ENCODE results near the gene DNASE1L1.
"Not testable (repeated sequence)": the region's sequence is repeated elsewhere in the genome, so short reads cannot be mapped to it uniquely, and the experiment has no call there.

DNASE1L1 gene

DNA sequence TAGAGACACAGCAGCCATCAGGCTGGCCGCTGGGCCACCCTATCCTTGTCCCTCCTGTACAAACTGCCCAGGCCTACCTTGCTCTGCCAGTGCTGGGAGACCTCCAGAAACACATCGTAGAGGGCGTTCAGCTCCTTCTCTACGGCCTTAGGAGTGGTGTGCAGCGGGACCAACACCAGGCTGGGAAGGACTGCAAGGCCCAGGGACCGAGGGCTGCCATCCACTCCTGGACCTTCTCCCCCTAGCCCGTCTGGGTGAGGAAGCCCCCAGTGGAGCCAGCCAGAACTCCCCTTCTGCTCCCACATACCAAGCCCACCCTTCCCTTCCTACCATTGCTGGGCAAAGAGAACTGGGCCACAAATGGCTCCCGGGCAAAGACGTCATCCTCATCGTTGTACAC lies 5.9 kb downstream of the DNASE1L1 start:
- no peak for DNase-seq

- no peak for DNase-seq
Measured at GRCh38 chrX:154402622-154403127, 6.4 kb downstream of the DNASE1L1 start.

- no peak for DNase-seq
Measured at GRCh38 chrX:154401918-154402621, 7.0 kb downstream of the DNASE1L1 start.

DNA sequence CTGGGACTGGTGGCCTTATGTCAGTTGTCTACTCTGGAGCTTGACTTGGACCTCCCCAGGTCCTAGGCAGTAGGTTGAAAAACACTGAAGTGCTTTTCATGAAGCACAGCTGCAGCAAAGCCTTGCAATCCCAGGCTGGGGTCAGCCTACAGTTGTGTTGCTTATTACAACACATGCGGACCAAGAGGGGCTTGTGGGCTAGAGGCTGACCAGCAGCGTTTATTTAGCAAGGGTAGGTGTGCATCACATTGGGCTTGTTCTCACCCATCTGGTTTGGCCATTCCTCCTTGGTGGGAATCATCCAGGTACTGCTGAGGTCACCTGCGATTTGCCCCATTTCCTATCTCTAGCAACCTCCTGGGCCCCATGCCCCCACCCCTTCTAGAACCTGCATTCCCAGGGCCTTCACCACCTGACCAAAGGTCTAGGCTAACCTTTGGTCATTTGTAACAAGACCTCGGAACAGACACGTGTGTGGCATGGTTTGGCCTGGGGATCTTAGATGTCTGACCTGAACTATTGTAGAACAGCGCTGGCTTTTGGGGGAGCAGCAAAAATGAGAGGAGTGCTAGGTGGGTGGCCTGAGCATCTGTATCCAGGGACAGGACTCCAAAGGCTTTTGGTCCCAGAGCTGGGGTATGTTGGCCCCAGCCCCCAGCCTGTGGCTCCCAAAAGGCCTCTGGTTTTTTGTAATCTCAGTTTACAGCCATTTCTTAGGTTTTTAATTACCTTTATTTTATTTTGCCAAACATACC lies 7.8 kb downstream of the DNASE1L1 start:
- no peak for DNase-seq

- DNase-seq, result not testable (repeated sequence)
Measured at GRCh38 chrX:154400369-154400817, 8.7 kb downstream of the DNASE1L1 start.

- no peak for DNase-seq
Measured at GRCh38 chrX:154399527-154400368, 9.3 kb downstream of the DNASE1L1 start.

- DNase-seq, result peak; percentile 79
Measured at GRCh38 chrX:154398668-154399526, 10.2 kb downstream of the DNASE1L1 start.

GRCh38 chrX:154397888-154398667 lies 11.0 kb downstream of the DNASE1L1 start, which contains the start of gene RPL10:
RPL10 (plus strand) TSS chrX:154398377; CDS start chrX:154398520, 143 bp downstream.
- DNase-seq, result peak; percentile 81 to 87

DNA sequence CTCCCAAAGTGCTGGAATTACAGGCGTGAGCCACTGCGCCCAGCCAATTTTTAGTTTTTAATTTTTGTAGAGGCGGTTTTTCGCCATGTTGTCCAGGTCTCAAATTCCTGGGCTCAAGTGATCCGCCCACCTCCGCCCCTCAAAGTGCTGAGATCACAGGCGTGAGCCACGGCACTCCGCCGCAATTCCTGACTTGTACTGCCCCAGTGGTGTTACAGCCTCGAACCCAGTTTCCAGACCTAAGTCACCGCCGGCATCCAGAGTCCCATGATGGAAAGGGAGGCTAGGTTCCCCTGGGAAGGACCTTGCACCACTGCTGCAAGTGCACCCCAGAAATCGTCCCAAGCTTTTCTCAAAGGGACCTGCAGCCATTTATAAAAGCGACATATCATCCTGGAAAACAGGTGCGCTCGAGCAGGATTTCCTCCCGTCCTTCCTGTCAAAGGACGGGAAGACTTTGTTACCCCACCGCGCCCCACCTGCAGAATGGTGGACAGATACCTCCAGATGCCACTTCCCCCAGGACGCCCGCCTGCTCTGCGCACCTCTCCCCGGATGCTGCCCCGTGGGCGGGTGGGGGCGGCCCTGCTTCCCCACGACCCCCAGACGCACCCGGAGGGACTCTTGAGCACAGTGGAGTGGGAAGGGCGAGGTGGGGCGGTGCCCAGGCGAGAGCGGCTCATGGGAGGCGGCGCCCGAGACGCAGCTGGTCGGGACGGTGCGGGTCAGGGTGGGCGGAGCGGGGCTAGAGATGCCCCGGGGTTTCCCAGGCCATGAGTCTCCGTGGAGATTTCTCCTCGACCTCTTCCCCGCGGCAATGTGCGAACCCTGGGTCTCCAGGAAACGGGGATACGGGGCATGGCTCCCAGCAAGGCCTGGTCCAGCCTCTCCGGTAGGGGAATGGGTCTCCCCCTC lies 11.8 kb downstream of the DNASE1L1 start:
- DNase-seq, result peak; percentile 50 to 66

GRCh38 chrX:154396363-154396762 lies 12.7 kb downstream of the DNASE1L1 start:
- not testable (repeated sequence) for DNase-seq

DNA sequence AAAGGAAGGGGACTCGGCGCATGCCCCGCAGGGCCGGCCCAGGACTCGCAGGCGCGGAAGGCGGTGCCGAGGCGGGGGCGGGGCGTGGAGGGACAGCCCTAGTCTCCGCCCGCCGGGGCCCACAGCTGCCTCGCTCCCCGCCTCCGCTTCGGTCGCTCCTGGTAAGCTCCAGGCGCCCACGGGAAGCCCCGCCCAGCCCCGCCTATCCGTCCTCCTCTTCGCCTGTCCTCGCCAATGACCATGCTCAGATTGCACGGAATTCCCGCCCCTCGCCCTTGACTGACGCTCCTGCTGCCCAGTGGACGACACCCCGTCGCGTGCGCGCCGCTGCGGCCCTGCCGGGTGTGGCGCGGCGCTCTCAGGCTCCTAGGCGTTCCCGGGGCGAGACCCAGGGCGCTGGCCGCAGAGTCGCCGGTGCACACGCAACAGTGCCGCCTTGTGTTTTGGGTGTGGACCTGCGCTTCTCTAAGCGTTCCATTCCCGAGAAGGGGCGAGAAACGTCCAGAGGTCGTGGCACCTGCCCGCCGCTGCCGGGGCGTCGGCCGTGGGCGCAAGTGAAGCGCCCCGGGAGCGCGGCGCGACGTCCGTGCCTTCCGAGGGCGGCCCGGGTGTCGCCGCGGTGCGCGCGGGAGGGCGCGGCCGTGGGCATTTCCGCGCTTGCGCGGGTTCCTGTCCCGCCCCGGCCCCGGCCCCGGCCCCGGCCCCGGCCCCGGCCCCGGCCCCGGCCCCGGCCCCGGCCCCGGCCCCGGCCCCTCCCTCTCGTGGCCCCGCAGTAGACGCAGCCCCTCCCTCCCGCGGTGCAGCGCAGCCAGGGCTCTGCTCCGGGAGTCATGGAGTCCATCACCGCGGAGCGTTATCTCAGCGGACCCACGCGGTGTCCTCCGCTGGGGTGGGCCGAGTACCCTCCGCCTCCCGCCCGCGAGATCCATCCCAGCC lies 19.0 kb downstream of the DNASE1L1 start:
- DNase-seq, result peak in 1 of 2 donors; percentile 29

- not testable (repeated sequence) for DNase-seq
Measured at GRCh38 chrX:154388649-154389048, 20.4 kb downstream of the DNASE1L1 start.

DNA sequence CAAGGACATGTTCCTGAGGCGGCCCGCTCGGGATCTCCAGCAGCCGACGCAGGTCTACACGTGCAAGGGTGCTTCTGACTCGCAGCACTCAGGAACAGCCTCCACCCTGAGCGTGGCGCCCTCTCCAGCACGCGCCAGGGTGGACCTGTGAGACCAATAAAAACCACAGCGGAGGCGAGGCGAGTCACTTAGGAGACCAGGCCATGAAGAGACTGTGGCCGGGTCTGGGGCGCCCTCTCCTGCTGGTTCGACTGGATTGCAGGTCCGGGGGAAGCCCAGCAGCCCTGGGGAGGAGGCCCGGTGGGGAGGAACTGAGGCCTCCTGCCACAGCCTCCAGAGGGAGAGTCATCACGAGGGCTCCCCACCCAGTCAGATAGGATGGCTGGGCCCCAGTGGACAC lies 21.0 kb downstream of the DNASE1L1 start:
- DNase-seq, result not testable (repeated sequence)

DNA sequence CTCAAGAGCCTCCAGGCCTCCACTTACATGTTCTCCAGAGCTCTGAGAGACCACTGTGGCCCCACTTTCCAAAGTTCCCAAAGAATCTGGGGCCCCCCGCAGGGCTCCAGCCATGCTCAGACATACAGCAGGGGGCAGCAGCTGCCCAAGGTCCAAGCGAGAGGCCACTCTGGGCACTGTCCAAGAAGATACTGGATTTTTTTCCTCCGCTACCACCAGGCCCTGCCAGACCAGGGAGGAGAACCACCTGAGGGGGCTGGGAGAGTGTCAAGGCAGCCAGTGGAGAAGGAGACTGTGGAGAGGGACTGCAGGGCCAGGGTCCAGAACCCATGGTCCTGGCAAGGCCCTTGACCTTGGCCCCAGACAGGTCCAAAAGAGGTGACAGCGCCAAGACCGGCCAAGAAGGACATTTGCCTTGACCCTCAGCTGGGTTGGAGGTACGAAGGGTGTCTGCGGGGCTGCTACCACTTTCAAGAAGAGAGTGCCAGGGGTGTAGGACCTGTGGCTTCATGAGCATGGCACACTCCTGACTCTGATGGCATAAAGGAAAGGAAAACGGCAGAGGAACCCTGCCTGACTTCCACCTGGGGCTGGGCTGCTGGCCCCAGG lies 24.7 kb downstream of the DNASE1L1 start:
- no peak for DNase-seq

- no peak for DNase-seq
Measured at GRCh38 chrX:154383359-154384283, 25.4 kb downstream of the DNASE1L1 start.

GRCh38 chrX:154382483-154383069 lies 26.5 kb downstream of the DNASE1L1 start:
- DNase-seq, result no peak

DNA sequence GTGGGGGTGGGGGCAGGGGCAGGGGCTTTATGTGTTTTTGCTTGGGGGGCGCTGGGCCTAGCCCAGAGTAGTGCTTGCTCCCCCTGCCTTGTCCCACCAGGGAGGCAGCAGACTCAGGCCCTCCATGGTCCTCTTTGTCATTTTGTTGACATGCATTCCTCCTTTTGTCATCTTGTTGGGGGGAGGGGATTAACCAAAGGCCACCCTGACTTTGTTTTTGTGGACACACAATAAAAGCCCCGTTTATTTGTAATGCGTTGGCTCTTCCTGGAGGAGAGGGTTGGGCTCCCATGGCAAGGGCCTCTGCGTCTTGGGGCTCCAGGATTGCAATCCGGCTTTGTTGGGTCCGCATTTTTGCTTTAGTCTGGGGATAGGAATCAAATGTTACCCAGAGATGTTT lies 27.8 kb downstream of the DNASE1L1 start:
- no peak for DNase-seq
